T-helper 2 cell treated with Interferon-gamma antibody and Interleukin-4, amounts not matched to agents 5 μg/mL and 100 μg/mL, for 36 hours (primary cell): ENCODE measurements around the gene PPP1R15A.

Source experiments
- DNase-seq: peaks from one replicate; pipeline ENCODE4 v3.0.0; 2021; ENCODE audit warnings: low spot score
- H3K27ac Mint-ChIP-seq: one replicate; pipeline ENCODE4 v1.8.0; 2021; ENCODE audit warnings: mild to moderate bottlenecking, mixed read lengths
- H3K27me3 Mint-ChIP-seq: one replicate; pipeline ENCODE4 v1.8.0; 2021; ENCODE audit warnings: low read depth, mixed read lengths
- H3K36me3 Mint-ChIP-seq: one replicate; pipeline ENCODE4 v1.8.0; 2021; ENCODE audit warnings: low read depth, mixed read lengths
- H3K4me1 Mint-ChIP-seq: one replicate; pipeline ENCODE4 v1.8.0; 2021; ENCODE audit warnings: low read depth, mixed read lengths
- H3K4me3 Mint-ChIP-seq: one replicate; pipeline ENCODE4 v1.8.0; 2022; ENCODE audit warnings: mild to moderate bottlenecking, moderate library complexity, mixed read lengths
- H3K9me3 Mint-ChIP-seq: one replicate; pipeline ENCODE4 v1.8.0; 2021; ENCODE audit warnings: mixed read lengths

PPP1R15A gene

GRCh38 chr19:48872182-48872883 is at the start of gene PPP1R15A:
Gene PPP1R15A (plus strand): TSS chr19:48872421. CDS start chr19:48873234, 813 bp downstream.
- peaks cover 39% of the 10 kb centered on the region for H3K36me3 Mint-ChIP-seq
- DNase-seq, result peak; percentile 99

GRCh38 chr19:48822514-48822913 is 49.7 kb upstream of the PPP1R15A start:
- H3K27me3 Mint-ChIP-seq, result no peaks in the 10 kb centered on the region
- no peaks in the 10 kb centered on the region for H3K9me3 Mint-ChIP-seq
- no peak overlapping the region for H3K27ac Mint-ChIP-seq
- no peaks in the 10 kb centered on the region for H3K36me3 Mint-ChIP-seq
- H3K4me1 Mint-ChIP-seq, result no peaks in the 10 kb centered on the region
- DNase-seq, result no peak
- H3K4me3 Mint-ChIP-seq, result no peak overlapping the region

More at GRCh38 chr19:48872182-48872883, at the start of gene PPP1R15A:
- H3K27me3 Mint-ChIP-seq, result peaks cover 2% of the 10 kb centered on the region
- peaks cover 41% of the 10 kb centered on the region for H3K4me1 Mint-ChIP-seq
- no peaks in the 10 kb centered on the region for H3K9me3 Mint-ChIP-seq
- peak within 1 kb of the TSS; percentile 100 for H3K27ac Mint-ChIP-seq
- peak within 1 kb of the TSS; percentile 100 for H3K4me3 Mint-ChIP-seq

- H3K4me1 Mint-ChIP-seq, result no peaks in the 10 kb centered on the region
- H3K9me3 Mint-ChIP-seq, result no peaks in the 10 kb centered on the region
- H3K36me3 Mint-ChIP-seq, result no peaks in the 10 kb centered on the region
- no peak overlapping the region for H3K27ac Mint-ChIP-seq
- no peaks in the 10 kb centered on the region for H3K27me3 Mint-ChIP-seq
- H3K4me3 Mint-ChIP-seq, result no peak overlapping the region
- no peak for DNase-seq
These were observed 45.6 kb upstream of the PPP1R15A start for GRCh38 chr19:48826606-48827020.

DNA sequence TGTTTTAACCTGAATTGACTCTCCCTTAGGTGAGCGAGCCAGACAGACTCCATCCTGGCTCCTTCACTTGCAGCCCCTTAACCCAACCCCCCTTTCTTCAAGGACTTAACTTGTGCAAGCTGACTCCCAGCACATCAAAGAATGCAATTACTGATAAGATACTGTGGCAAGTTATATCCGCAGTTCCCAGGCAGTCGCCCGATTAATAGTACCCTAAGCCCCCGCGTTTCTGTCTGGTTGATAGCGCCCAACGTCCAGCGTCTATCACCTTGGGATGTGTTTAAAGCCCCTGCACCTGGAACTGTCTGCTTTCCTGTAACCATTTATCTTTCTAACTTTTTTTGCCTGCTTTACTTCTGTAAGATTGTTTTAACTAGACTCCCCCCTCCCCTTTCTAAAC is 42.1 kb upstream of the PPP1R15A start:
- Mint-ChIP-seq H3K4me1 (peaks cover 1% of the 10 kb centered on the region), H3K27me3 (no peaks in the 10 kb centered on the region), H3K27ac (no peak overlapping the region), H3K4me3 (no peak overlapping the region), H3K9me3 (no peaks in the 10 kb centered on the region), H3K36me3 (no peaks in the 10 kb centered on the region)
- no peak for DNase-seq

DNA sequence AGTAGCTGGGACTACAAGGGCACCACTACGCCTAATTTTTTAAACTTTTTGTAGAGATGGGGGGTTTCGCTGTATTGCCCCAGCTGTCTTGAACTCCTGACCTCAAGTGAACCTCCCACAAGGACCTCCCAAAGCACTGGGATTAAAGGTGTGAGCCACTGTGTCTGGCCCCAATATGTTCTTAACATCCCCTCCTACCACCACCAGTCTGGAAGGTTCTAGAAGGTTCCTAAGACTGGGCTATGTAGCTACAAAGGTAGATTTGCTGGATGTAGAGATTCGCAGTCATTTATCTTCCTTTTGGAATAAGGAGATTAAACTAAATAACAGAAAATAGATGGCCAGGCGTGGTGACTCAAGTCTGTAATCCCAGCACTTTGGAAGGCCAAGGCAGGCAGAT is 41.3 kb upstream of the PPP1R15A start:
- no peak for DNase-seq
- no peaks in the 10 kb centered on the region for H3K36me3 Mint-ChIP-seq
- H3K9me3 Mint-ChIP-seq, result no peaks in the 10 kb centered on the region
- H3K4me1 Mint-ChIP-seq, result peaks cover 4% of the 10 kb centered on the region
- no peak overlapping the region for H3K27ac Mint-ChIP-seq
- H3K27me3 Mint-ChIP-seq, result no peaks in the 10 kb centered on the region
- H3K4me3 Mint-ChIP-seq, result no peak overlapping the region

GRCh38 chr19:48833049-48833448 is 39.2 kb upstream of the PPP1R15A start:
- Mint-ChIP-seq H3K4me1 (peaks cover 14% of the 10 kb centered on the region), H3K27me3 (peaks cover 2% of the 10 kb centered on the region), H3K9me3 (no peaks in the 10 kb centered on the region), H3K4me3 (no peak overlapping the region), H3K27ac (no peak overlapping the region), H3K36me3 (no peaks in the 10 kb centered on the region)
- DNase-seq, result no peak

GRCh38 chr19:48833977-48834376 is 38.2 kb upstream of the PPP1R15A start:
- Mint-ChIP-seq H3K27me3 (peaks cover 2% of the 10 kb centered on the region), H3K9me3 (no peaks in the 10 kb centered on the region), H3K27ac (peak overlapping the region; percentile 72), H3K4me1 (peaks cover 14% of the 10 kb centered on the region), H3K4me3 (peak overlapping the region; percentile 63), H3K36me3 (no peaks in the 10 kb centered on the region)
- DNase-seq, result no peak

DNA sequence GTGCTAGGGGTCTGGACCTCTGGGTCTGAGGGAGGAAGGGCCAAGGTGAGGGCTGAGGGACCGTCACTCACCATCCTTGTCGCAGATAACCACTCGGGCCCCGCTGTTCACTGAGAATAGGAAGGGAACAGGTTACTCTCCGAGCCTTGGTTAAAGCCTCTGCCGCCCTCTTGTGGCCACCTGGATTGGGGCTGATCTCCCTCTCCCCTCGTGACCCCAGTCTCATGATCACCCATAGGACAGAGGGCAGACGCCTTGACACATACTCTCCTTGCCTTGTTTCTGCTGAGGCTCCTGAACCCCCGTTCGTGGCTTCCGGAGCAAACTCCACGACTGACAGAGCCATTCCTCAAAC is 36.5 kb upstream of the PPP1R15A start:
- H3K4me3 Mint-ChIP-seq, result peak overlapping the region; percentile 91
- H3K27ac Mint-ChIP-seq, result peak overlapping the region; percentile 87
- peaks cover 2% of the 10 kb centered on the region for H3K27me3 Mint-ChIP-seq
- H3K4me1 Mint-ChIP-seq, result peaks cover 14% of the 10 kb centered on the region
- no peaks in the 10 kb centered on the region for H3K9me3 Mint-ChIP-seq
- peak; percentile 87 for DNase-seq
- no peaks in the 10 kb centered on the region for H3K36me3 Mint-ChIP-seq

DNA sequence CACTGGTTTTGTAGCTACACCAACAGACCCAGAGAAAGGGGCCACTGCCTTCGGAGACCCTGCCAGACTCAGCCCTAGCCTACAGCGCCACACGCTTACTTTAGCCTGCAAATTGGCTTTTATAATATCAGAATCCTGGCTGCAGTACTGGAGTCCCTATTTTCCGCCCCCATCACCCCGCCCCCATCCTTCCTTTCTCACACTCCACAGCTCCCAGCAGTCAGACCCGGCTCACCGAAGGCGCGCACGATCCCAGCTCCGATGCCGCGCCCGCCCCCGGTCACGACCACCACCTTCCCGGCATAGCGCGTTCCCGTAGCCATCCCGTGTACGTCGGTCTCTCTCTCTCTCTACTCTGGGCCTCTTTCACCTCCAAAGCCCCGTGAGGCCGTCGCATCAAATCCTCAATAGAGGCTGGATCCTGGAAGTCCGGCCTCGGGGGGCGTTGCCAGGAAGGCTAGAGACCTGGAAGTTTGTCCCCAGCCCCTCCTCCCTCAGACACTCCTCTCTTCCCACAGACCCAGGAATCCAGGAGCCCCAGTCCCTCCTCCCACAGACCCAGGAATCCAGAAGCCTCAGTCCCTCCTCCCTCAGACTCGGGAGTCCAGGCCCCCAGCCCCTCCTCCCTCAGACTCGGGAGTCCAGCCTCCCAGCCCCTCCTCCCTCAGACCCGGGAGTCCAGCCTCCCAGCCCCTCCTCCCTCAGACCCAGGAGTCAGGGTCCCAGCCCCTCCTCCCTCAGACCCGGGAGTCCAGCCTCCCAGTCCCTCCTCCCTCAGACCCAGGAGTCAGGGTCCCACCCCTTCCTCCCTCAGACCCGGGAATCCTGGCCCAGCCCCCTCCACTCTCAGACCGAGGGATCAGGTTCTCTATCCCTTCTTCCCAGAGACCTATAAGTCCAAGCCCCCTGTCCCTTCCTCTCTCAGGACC is 35.9 kb upstream of the PPP1R15A start, which contains the start of gene HSD17B14:
Gene HSD17B14 (minus strand): TSS at position 403 of the 929 bp plus-strand sequence. CDS start 80 bp downstream, at position 323.
- no peak for DNase-seq
- Mint-ChIP-seq H3K36me3 (no peaks in the 10 kb centered on the region), H3K27ac (peak within 1 kb of the TSS; percentile 87), H3K4me1 (peaks cover 14% of the 10 kb centered on the region), H3K9me3 (no peaks in the 10 kb centered on the region), H3K27me3 (peaks cover 2% of the 10 kb centered on the region), H3K4me3 (peak within 1 kb of the TSS; percentile 91)

GRCh38 chr19:48837051-48837524 is 35.1 kb upstream of the PPP1R15A start:
- DNase-seq, result peak; percentile 76
- peaks cover 14% of the 10 kb centered on the region for H3K4me1 Mint-ChIP-seq
- H3K9me3 Mint-ChIP-seq, result no peaks in the 10 kb centered on the region
- peak overlapping the region; percentile 6 for H3K27ac Mint-ChIP-seq
- peaks cover 2% of the 10 kb centered on the region for H3K27me3 Mint-ChIP-seq
- peak overlapping the region; percentile 91 for H3K4me3 Mint-ChIP-seq
- no peaks in the 10 kb centered on the region for H3K36me3 Mint-ChIP-seq

DNA sequence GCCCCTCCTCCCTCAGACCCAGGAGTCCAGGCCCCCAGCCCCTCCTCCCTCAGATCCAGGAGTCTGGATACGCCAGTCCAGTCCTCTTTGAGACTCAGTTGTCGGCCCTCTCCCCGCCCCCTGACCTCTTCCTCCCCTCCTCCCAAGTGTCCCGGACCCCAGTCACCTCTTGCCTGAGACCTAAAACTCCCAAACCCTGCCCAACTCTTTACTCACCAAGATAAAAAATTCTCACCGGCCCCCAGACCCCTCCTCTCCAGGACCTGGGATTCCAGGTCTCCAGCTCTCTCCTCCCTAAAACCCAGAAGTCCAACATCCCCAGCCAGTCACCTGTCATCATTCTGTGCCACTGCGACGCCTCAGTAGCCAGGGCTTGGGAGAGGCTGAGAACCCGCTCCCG is 34.5 kb upstream of the PPP1R15A start:
- no peaks in the 10 kb centered on the region for H3K9me3 Mint-ChIP-seq

GRCh38 chr19:48841047-48841446 is 31.2 kb upstream of the PPP1R15A start:
- Mint-ChIP-seq H3K36me3 (no peaks in the 10 kb centered on the region), H3K4me1 (peaks cover 9% of the 10 kb centered on the region)
- DNase-seq, result no peak

More for the DNA sequence above, 34.5 kb upstream of the PPP1R15A start:
- Mint-ChIP-seq H3K4me1 (peaks cover 14% of the 10 kb centered on the region), H3K27ac (peak overlapping the region; percentile 52), H3K36me3 (no peaks in the 10 kb centered on the region), H3K4me3 (no peak overlapping the region), H3K27me3 (peaks cover 2% of the 10 kb centered on the region)
- DNase-seq, result no peak

DNA sequence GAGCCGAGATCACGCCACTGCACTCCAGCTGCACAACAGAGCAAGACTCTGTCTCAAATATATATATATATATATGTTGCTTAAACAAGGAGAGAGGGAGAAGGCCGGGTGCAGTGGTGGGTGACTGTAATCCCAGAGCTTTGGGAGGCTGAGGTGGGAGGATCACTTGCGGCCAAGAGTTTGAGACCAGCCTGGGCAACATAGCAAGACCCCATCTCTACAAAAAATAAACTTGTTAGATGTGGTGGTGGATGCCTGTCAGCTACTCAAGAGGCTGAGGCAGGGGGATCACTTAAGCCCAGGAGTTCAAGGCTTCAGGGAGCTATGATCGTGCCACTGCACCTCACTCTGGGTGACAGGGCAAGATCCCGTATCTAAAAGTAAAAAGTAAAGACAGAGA is 30.6 kb upstream of the PPP1R15A start:
- no peak overlapping the region for H3K4me3 Mint-ChIP-seq
- no peak for DNase-seq
- H3K4me1 Mint-ChIP-seq, result peaks cover 6% of the 10 kb centered on the region
- no peaks in the 10 kb centered on the region for H3K36me3 Mint-ChIP-seq
- H3K27me3 Mint-ChIP-seq, result peaks cover 2% of the 10 kb centered on the region
- no peak overlapping the region for H3K27ac Mint-ChIP-seq
- H3K9me3 Mint-ChIP-seq, result no peaks in the 10 kb centered on the region

More at GRCh38 chr19:48841047-48841446, 31.2 kb upstream of the PPP1R15A start:
- H3K9me3 Mint-ChIP-seq, result no peaks in the 10 kb centered on the region
- peaks cover 2% of the 10 kb centered on the region for H3K27me3 Mint-ChIP-seq
- H3K27ac Mint-ChIP-seq, result no peak overlapping the region
- no peak overlapping the region for H3K4me3 Mint-ChIP-seq

DNA sequence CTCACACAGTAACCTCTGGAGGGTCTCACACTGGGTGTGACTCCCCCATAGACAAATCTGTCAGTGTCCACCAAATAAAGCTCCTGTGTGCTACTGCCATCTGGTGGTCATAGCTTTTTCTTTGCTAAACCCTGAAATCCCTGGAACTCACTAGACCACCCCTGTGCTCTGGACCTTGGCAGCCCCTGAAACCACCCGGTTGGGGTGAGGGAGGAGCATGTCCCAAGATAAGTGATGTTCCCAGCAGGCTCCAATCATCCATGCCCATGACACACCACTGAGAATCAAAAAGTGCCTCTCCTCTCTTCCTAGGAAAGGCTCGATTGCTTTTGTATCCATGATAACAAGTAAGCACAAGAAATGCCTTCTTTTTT is 29.4 kb upstream of the PPP1R15A start:
- DNase-seq, result no peak
- Mint-ChIP-seq H3K4me3 (no peak overlapping the region), H3K9me3 (no peaks in the 10 kb centered on the region), H3K27me3 (no peaks in the 10 kb centered on the region), H3K27ac (no peak overlapping the region), H3K36me3 (no peaks in the 10 kb centered on the region), H3K4me1 (no peaks in the 10 kb centered on the region)
